GM23338 (cell line): ENCODE measurements around the gene THAP5. TPM values are rescaled to one million over a fixed set of nuclear protein-coding genes. Genes with fewer than 3 reads are reported as not detected.

Experiments
- ATAC-seq: fragments of 200-7000 bp; cut with Tn5 transposase; 3 replicates; pipeline ENCODE4 v1.9.1; 2020
- DNase-seq: peaks from one replicate; pipeline ENCODE4 v3.0.0-alpha.2; 2015; ENCODE audit warnings: low spot score
- H2AFZ ChIP-seq: fragments of 200-600 bp; sonication (generic); 2 replicates; pipeline ENCODE4 v1.8.0; 2016; ENCODE audit warnings: antibody characterized with exemption, mild to moderate bottlenecking, moderate library complexity
- H3F3A ChIP-seq: fragments of 200-600 bp; sonication (generic); replicated peaks from 2 replicates; pipeline ENCODE4 v1.8.0; 2017; ENCODE audit warnings: antibody characterized with exemption, mixed run types, low read depth
- H3K27ac ChIP-seq: fragments of 200-600 bp; sonication (generic); 2 replicates; pipeline ENCODE4 v1.6.1; 2016; ENCODE audit warnings: low read depth
- H3K27me3 ChIP-seq: fragments of 200-600 bp; sonication (generic); 2 replicates; pipeline ENCODE4 v1.8.0; 2016; ENCODE audit warnings: mild to moderate bottlenecking, mixed run types, moderate library complexity; ENCODE audit not compliant: insufficient read depth
- H3K36me3 ChIP-seq: fragments of 200-600 bp; sonication (generic); 2 replicates; pipeline ENCODE4 v1.8.0; 2016; ENCODE audit warnings: mild to moderate bottlenecking; ENCODE audit not compliant: insufficient read depth
- H3K4me1 ChIP-seq: fragments of 200-600 bp; sonication (generic); 2 replicates; pipeline ENCODE4 v1.8.0; 2016; ENCODE audit warnings: mild to moderate bottlenecking, moderate library complexity; ENCODE audit not compliant: insufficient read depth
- H3K4me2 ChIP-seq: fragments of 200-600 bp; sonication (generic); 2 replicates; pipeline ENCODE4 v1.7.1; 2017; ENCODE audit warnings: mixed run types
- H3K4me3 ChIP-seq: fragments of 200-600 bp; sonication (generic); 2 replicates; pipeline ENCODE4 v1.6.1; 2016; ENCODE audit warnings: mixed run types
- H3K79me2 ChIP-seq: fragments of 200-600 bp; sonication (generic); replicated peaks from 2 replicates; pipeline ENCODE4 v1.8.0; 2017; ENCODE audit warnings: mild to moderate bottlenecking; ENCODE audit not compliant: insufficient read depth
- H3K9me2 ChIP-seq: fragments of 200-600 bp; sonication (generic); 2 replicates; pipeline ENCODE4 v1.8.0; 2017; ENCODE audit not compliant: insufficient read depth
- H4K20me1 ChIP-seq: fragments of 200-600 bp; sonication (generic); replicated peaks from 2 replicates; pipeline ENCODE4 v1.8.0; 2017; ENCODE audit warnings: mild to moderate bottlenecking; ENCODE audit not compliant: insufficient read depth
- H3K27ac Mint-ChIP-seq: 2 replicates; pipeline ENCODE4 v1.8.0; 2020; ENCODE audit warnings: inconsistent platforms, mild to moderate bottlenecking, moderate library complexity, mixed read lengths
- H3K27me3 Mint-ChIP-seq: 3 replicates; pipeline ENCODE4 v1.8.0; 2022; ENCODE audit warnings: low read depth, mild to moderate bottlenecking, moderate library complexity, mixed read lengths, inconsistent platforms; ENCODE audit not compliant: insufficient read depth, poor library complexity
- H3K36me3 Mint-ChIP-seq: 3 replicates; pipeline ENCODE4 v1.8.0; 2021; ENCODE audit warnings: low read depth, mild to moderate bottlenecking, inconsistent platforms, moderate library complexity, mixed read lengths
- H3K4me1 Mint-ChIP-seq: 3 replicates; pipeline ENCODE4 v1.8.0; 2020; ENCODE audit warnings: mild to moderate bottlenecking, inconsistent platforms, mixed read lengths
- H3K4me3 Mint-ChIP-seq: 3 replicates; pipeline ENCODE4 v1.8.0; 2021; ENCODE audit warnings: moderate library complexity, mild to moderate bottlenecking, inconsistent platforms, mixed read lengths
- H3K9me3 Mint-ChIP-seq: 3 replicates; pipeline ENCODE4 v1.8.0; 2020; ENCODE audit warnings: moderate library complexity, mild to moderate bottlenecking, inconsistent platforms, mixed read lengths
- CREB1 ChIP-seq: fragments of 250-450 bp; sonication (Bioruptor Pico); IDR thresholded peaks from 2 replicates; pipeline ENCODE4 v1.5.0; 2020; ENCODE audit warnings: low read depth, mild to moderate bottlenecking, moderate library complexity
- CTCF ChIP-seq, 2 experiments: fragments of 200-600 bp in 1 of 2; sonication (generic) in 1 of 2; conservative IDR thresholded peaks; 2 replicates each; pipeline versions ENCODE4 v1.5.1 to v1.6.1; 2016 to 2017; ENCODE audit warnings: antibody characterized with exemption in 2 of 2, low read depth in 2 of 2, mild to moderate bottlenecking in 2 of 2, moderate library complexity in 1 of 2
- ETS1 ChIP-seq: IDR thresholded peaks from 2 replicates; pipeline ENCODE4 v1.6.1; 2016; ENCODE audit warnings: antibody characterized with exemption
- EZH2 ChIP-seq: fragments of 200-600 bp; sonication (generic); IDR thresholded peaks from one replicate; pipeline ENCODE4 v1.8.0; 2017; ENCODE audit warnings: antibody characterized with exemption, mild to moderate bottlenecking, low read depth; ENCODE audit not compliant: unreplicated experiment
- EZH2phosphoT487 ChIP-seq: fragments of 200-600 bp; sonication (generic); IDR thresholded peaks from one replicate; pipeline ENCODE4 v1.8.1; 2018; ENCODE audit warnings: antibody characterized with exemption; ENCODE audit not compliant: unreplicated experiment
- JUNB ChIP-seq: IDR thresholded peaks from one replicate; pipeline ENCODE4 v1.6.1; 2016; ENCODE audit warnings: antibody characterized with exemption; ENCODE audit not compliant: unreplicated experiment
- NANOG ChIP-seq: IDR thresholded peaks from 2 replicates; pipeline ENCODE4 v1.6.1; 2016; ENCODE audit warnings: antibody characterized with exemption, borderline replicate concordance
- POLR2AphosphoS5 ChIP-seq: IDR thresholded peaks from 2 replicates; pipeline ENCODE4 v1.6.1; 2016; ENCODE audit warnings: antibody characterized with exemption, low read depth
- REST ChIP-seq: IDR thresholded peaks from one replicate; pipeline ENCODE4 v1.6.1; 2018; ENCODE audit warnings: antibody characterized with exemption; ENCODE audit not compliant: unreplicated experiment
- STAT1 ChIP-seq: IDR thresholded peaks from one replicate; pipeline ENCODE4 v1.6.1; 2016; ENCODE audit warnings: antibody characterized with exemption; ENCODE audit not compliant: unreplicated experiment
- ZNF114 ChIP-seq: fragments of 250-450 bp; sonication (Bioruptor Pico); IDR thresholded peaks from 2 replicates; pipeline ENCODE4 v1.5.0; 2020; ENCODE audit warnings: mild to moderate bottlenecking, moderate library complexity
- ZNF331 ChIP-seq: fragments of 250-450 bp; sonication (Bioruptor Pico); IDR thresholded peaks from 2 replicates; pipeline ENCODE4 v1.5.0; 2020; ENCODE audit warnings: low read depth, mild to moderate bottlenecking, moderate library complexity
- polyA plus RNA-seq: library from polyadenylated mRNA; unstranded; fragments of >200 nt; fragmentation: Nextera tagmentation; extraction: Ambion mirVana; gene quantifications from 2 replicates; pipeline ENCODE4 v1.2.1, GENCODE V29; 2016
- total RNA-seq: library from RNA; depleted of rRNA; stranded (reverse); fragments of >200 nt; shearing (Covaris generic); gene quantifications from 2 replicates; pipeline ENCODE4 v1.2.3, GENCODE V29; 2014
- TF ChIP-seq, protein P1 (sequence below): fragments of 250-450 bp; sonication (Bioruptor Pico); IDR thresholded peaks from 2 replicates; pipeline ENCODE4 v1.5.0; 2020; ENCODE audit warnings: mild to moderate bottlenecking, moderate library complexity

THAP5 gene
- total and polyA plus RNA-seq, 2 experiments from 2014 or later, result 18.2 to 32.3 TPM

GRCh38 chr7:108525327-108525984, 44.0 kb downstream of the THAP5 start:
- ATAC-seq (peak; percentile 78), DNase-seq (peak; percentile 85)
- no peak for TF ChIP-seq STAT1
- no peak for TF ChIP-seq NANOG
- TF ChIP-seq ZNF114 (CRISPR knock-in tag), result no peak
- no peak for TF ChIP-seq REST
- no peak for TF ChIP-seq CREB1 (CRISPR knock-in tag)
- TF ChIP-seq, protein P1, sequence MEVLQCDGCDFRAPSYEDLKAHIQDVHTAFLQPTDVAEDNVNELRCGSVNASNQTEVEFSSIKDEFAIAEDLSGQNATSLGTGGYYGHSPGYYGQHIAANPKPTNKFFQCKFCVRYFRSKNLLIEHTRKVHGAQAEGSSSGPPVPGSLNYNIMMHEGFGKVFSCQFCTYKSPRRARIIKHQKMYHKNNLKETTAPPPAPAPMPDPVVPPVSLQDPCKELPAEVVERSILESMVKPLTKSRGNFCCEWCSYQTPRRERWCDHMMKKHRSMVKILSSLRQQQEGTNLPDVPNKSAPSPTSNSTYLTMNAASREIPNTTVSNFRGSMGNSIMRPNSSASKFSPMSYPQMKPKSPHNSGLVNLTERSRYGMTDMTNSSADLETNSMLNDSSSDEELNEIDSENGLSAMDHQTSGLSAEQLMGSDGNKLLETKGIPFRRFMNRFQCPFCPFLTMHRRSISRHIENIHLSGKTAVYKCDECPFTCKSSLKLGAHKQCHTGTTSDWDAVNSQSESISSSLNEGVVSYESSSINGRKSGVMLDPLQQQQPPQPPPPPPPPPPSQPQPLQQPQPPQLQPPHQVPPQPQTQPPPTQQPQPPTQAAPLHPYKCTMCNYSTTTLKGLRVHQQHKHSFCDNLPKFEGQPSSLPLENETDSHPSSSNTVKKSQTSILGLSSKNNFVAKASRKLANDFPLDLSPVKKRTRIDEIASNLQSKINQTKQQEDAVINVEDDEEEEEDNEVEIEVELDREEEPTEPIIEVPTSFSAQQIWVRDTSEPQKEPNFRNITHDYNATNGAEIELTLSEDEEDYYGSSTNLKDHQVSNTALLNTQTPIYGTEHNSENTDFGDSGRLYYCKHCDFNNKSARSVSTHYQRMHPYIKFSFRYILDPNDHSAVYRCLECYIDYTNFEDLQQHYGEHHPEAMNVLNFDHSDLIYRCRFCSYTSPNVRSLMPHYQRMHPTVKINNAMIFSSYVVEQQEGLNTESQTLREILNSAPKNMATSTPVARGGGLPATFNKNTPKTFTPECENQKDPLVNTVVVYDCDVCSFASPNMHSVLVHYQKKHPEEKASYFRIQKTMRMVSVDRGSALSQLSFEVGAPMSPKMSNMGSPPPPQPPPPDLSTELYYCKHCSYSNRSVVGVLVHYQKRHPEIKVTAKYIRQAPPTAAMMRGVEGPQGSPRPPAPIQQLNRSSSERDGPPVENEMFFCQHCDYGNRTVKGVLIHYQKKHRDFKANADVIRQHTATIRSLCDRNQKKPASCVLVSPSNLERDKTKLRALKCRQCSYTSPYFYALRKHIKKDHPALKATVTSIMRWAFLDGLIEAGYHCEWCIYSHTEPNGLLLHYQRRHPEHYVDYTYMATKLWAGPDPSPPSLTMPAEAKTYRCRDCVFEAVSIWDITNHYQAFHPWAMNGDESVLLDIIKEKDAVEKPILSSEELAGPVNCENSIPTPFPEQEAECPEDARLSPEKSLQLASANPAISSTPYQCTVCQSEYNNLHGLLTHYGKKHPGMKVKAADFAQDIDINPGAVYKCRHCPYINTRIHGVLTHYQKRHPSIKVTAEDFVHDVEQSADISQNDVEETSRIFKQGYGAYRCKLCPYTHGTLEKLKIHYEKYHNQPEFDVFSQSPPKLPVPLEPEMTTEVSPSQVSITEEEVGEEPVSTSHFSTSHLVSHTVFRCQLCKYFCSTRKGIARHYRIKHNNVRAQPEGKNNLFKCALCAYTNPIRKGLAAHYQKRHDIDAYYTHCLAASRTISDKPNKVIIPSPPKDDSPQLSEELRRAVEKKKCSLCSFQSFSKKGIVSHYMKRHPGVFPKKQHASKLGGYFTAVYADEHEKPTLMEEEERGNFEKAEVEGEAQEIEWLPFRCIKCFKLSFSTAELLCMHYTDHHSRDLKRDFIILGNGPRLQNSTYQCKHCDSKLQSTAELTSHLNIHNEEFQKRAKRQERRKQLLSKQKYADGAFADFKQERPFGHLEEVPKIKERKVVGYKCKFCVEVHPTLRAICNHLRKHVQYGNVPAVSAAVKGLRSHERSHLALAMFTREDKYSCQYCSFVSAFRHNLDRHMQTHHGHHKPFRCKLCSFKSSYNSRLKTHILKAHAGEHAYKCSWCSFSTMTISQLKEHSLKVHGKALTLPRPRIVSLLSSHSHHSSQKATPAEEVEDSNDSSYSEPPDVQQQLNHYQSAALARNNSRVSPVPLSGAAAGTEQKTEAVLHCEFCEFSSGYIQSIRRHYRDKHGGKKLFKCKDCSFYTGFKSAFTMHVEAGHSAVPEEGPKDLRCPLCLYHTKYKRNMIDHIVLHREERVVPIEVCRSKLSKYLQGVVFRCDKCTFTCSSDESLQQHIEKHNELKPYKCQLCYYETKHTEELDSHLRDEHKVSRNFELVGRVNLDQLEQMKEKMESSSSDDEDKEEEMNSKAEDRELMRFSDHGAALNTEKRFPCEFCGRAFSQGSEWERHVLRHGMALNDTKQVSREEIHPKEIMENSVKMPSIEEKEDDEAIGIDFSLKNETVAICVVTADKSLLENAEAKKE (CRISPR knock-in tag), result no peak
- TF ChIP-seq ZNF331 (CRISPR knock-in tag), result no peak
- no peak for TF ChIP-seq JUNB
- no peak for TF ChIP-seq EZH2phosphoT487
- TF ChIP-seq POLR2AphosphoS5, result no peak
- TF ChIP-seq ETS1, result no peak
- TF ChIP-seq CTCF (conservative IDR thresholded peaks at IDR 0.05; ENCODE audit: low read depth in 2 of 2), result no peak
- no peak for TF ChIP-seq EZH2
- H3K36me3 ChIP-seq, result no peaks in the 10 kb centered on the region
- Mint-ChIP-seq H3K9me3 (no peaks in the 10 kb centered on the region), H3K4me3 (peak overlapping the region; percentile 87), H3K36me3 (no peaks in the 10 kb centered on the region), H3K27ac (peak overlapping the region; percentile 97), H3K4me1 (peaks cover 43% of the 10 kb centered on the region), H3K27me3 (peaks cover 4% of the 10 kb centered on the region)
- H3K9me2 ChIP-seq, result no peaks in the 10 kb centered on the region
- peak overlapping the region; percentile 44 for H2AFZ ChIP-seq
- no peaks in the 10 kb centered on the region for H3K27me3 ChIP-seq
- peak overlapping the region; percentile 93 for H3K27ac ChIP-seq
- peak overlapping the region; percentile 82 for H3K4me2 ChIP-seq
- H4K20me1 ChIP-seq, result no peaks in the 10 kb centered on the region
- peaks cover 8% of the 10 kb centered on the region; the same call in 1 of the 2 replicates for H3F3A ChIP-seq
- peaks cover 43% of the 10 kb centered on the region for H3K79me2 ChIP-seq
- H3K4me1 ChIP-seq, result peaks cover 47% of the 10 kb centered on the region
- H3K4me3 ChIP-seq, result peak overlapping the region; percentile 68
